Stimulated activated CD4-positive, alpha-beta T cell treated with anti-CD3 and anti-CD28 coated beads, Interleukin-1b, Interleukin-23, amount 100 ng/mL, for 1 hour (primary cell): ENCODE measurements around the gene PITPNM2.

Source experiments
- DNase-seq, 2 donors: peaks; one replicate each; pipeline ENCODE4 v3.0.0-alpha.2; 2020; ENCODE audit warnings: low read depth in 2 of 2

PITPNM2 gene

DNA sequence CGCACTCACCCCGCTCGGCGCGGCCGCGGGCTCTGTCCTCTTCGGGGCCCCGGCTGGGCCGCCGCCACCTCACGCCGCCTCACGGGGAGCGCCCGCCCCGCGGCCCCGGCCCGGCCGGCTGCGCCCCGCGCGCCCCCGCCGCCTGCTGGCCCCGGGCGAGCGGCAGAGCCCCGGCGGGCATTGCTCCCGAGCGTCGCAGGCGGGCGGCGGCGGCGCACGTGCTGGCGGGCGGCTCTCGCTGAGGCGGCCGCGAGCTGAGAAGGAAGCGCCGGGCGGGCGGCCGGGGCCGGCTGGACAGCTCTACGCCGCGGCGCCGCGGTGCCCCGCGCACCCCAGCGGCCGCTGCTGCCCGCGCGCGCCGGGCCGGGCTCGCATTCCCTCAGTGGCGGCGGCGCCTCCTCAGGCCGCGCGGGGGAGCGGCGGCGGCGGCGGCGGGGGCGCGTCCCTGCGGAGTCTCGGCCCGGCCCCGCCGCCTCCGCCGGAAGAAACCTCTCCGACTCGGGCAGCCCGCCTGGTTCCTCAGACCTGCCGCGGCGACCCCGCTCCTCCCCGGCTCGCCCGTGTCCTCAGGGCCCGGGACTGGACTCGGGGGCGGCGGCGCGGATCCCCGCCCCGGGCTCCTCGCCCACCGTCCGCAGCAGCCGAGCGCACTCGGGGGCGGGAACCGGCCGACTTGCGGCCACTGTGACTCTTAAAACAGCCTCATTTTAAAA is at the start of gene PITPNM2:
Gene PITPNM2, minus strand, starts transcription at position 347 of the 713 bp plus-strand sequence. CDS start 116,500 bp downstream, outside the sequence.
- DNase-seq = peak; percentile 21 to 40

DNA sequence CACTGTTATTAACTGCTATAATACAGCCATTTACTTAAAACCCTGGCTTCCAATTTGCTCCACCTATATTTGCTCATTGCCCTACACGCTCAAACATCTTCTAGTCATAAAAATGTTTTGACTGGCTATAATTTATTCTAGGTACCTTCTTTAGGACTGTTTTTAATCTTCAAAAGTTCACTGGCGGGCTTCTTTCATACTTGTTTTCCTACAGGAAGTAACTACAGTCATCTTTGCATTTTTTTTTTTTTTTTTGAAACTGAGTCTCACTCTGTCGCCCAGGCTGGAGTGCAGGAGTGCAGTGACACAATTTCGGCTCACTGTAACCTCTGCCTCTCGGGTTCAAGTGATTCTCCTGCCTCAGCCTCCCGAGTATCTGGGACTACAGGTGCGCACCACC is 49.5 kb upstream of the PITPNM2 start:
- no peak for DNase-seq

DNA sequence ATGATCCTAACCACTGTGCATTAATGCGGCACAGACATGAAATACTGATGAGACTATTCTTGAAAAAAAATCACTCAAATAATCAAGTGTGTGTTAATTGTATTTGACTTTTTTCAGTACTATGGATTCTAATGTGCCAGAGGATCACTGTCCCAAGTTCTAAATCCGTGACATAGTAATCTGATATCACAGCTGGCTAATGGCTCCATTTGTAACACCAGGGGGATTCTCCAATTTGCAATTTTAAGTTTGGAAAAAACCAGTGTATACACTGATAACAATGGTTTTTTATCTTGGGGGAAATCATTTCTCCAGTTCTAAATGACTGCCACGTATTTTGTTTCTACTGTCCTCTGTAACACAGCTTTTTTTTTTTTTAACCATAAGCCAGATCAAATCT is 49.0 kb upstream of the PITPNM2 start:
- DNase-seq = no peak

- no peak for DNase-seq
Observed at GRCh38 chr12:123187637-123188036, 36.7 kb upstream of the PITPNM2 start.

- no peak for DNase-seq
Observed at GRCh38 chr12:123180171-123180570, 29.3 kb upstream of the PITPNM2 start.

- DNase-seq = no peak
Observed at GRCh38 chr12:123171967-123172366, 21.1 kb upstream of the PITPNM2 start.

GRCh38 chr12:123167329-123167728 is 16.4 kb upstream of the PITPNM2 start:
- DNase-seq = no peak

DNA sequence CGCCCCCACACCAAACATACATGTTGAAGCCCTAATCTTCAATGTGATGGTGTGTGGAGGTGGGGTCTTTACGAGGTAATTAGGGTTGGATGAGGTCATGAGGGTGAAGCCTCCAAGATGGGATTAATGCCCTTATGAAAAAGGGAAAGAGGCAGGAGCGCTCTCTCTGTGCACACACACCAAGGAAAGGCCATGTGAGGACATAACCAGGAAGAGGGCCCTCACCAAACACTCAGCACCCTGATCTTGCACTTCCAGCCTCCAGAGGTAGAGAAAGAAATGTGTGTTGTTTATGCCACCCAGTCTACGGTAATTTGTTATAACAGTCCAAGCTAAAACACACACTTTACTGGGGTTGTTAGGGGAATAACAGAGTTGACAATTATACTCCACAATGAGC is 14.6 kb upstream of the PITPNM2 start:
- no peak for DNase-seq

- DNase-seq = no peak
Observed at GRCh38 chr12:123164710-123165261, 13.9 kb upstream of the PITPNM2 start.

GRCh38 chr12:123164222-123164621 is 13.3 kb upstream of the PITPNM2 start:
- DNase-seq = no peak

- DNase-seq = no peak
Observed at GRCh38 chr12:123163227-123163626, 12.3 kb upstream of the PITPNM2 start.

DNA sequence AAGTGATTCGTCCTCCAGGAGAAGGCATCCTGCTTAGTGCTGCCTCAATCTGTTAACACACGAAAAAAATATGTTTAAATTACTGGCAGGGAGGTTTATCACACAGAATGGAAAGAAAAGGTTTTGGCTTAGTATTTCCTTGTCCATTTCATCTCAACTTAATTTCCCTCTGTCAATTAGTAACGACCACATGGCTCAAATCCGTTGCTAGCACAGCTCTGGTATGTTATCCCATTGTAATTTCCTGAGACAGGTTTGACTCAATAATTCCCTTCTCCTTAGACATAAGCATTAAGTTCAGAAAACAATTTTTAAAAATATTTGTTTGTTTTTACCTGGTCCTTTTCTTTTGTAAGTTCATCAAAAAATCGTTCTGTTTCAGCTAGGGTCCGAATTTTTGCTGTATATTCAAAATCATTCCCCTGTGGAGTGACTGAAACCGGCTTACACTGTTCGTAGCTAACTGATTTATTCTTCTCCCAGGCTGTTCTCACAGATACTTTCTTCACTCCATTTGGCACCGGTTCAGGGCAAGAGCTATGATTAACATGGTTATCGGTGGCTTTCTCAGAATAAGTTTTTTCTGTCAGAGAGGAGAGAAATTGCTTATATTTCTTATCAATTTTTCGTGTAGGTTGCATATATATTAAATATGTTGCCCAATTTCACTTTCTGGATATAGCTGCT is 10.1 kb upstream of the PITPNM2 start:
- DNase-seq = no peak

GRCh38 chr12:123153906-123154305 is 3.0 kb upstream of the PITPNM2 start:
- no peak for DNase-seq

- DNase-seq = no peak
Observed at GRCh38 chr12:123152833-123153232, 1.9 kb upstream of the PITPNM2 start.

GRCh38 chr12:123151457-123152454 is 866 bp upstream of the PITPNM2 start:
- DNase-seq = no peak

GRCh38 chr12:123150275-123150743 is 581 bp downstream of the PITPNM2 start:
- no peak for DNase-seq

DNA sequence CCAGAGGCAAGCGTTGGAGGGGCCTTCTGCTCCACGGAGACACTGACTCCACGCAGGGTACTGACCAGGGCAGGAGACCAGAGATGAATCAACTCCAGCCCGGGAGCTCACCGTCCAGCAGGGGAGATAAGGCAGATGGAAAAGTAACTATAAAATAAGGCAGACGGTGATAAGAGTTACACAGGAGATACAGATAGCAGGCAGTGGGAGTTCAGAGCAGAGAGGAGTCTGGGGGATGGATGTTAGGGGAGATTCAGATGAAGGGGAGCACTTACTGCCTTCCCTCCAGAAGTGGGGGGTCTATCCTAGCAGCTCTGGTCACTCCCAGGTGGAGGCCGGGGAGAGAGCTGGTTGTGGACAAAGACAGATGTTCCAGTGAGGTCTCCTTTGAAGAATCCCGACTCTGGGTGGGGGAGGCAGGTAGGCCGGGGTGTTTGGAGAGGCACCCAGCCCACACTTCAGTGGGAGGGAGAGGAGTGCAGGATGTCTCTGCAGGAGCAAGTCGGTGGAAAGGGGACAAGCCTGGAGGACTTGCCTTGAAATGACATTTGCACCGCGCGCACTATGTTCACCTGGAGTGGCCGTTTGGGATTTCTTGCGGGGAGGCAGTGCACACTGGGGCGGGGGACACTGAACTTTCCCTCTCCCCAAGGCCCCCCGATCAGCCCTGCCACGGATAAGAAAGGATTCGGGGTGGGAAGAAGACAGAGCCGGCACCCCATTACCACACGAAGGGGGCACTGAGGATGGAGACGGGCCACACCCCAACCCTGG is 1.2 kb downstream of the PITPNM2 start:
- DNase-seq = no peak

GRCh38 chr12:123149088-123149487 is 1.8 kb downstream of the PITPNM2 start:
- DNase-seq = no peak

GRCh38 chr12:123148655-123149054 is 2.2 kb downstream of the PITPNM2 start:
- no peak for DNase-seq

- no peak for DNase-seq
Observed at GRCh38 chr12:123148223-123148622, 2.7 kb downstream of the PITPNM2 start.

GRCh38 chr12:123145211-123145610 is 5.7 kb downstream of the PITPNM2 start:
- DNase-seq = no peak
